Stomach smooth muscle (tissue), 2 donors: ENCODE results near the gene SLC24A4.

Source experiments
- H3K27ac ChIP-seq: one replicate; pipeline ENCODE4 v1.7.0; 2013; ENCODE audit warnings: mild to moderate bottlenecking, low read length, inconsistent platforms
- H3K27me3 ChIP-seq, 2 donors: one replicate each; pipeline ENCODE4 v1.7.0; 2013; ENCODE audit warnings: low read length in 2 of 2; ENCODE audit not compliant: insufficient read depth in 2 of 2, control insufficient read depth in 1 of 2
- H3K36me3 ChIP-seq, 2 donors: one replicate each; pipeline ENCODE4 v1.7.0; 2013; ENCODE audit warnings: low read length in 2 of 2; ENCODE audit not compliant: control insufficient read depth in 2 of 2, insufficient read depth in 2 of 2
- H3K4me1 ChIP-seq: one replicate; pipeline ENCODE4 v1.7.0; 2013; ENCODE audit warnings: low read length; ENCODE audit not compliant: control insufficient read depth, insufficient read depth
- H3K4me3 ChIP-seq, 2 donors: one replicate each; pipeline ENCODE4 v1.7.0; 2013; ENCODE audit warnings: low read length in 2 of 2
- H3K9ac ChIP-seq, 2 donors: one replicate each; pipeline ENCODE4 v1.7.0; 2013; ENCODE audit warnings: low read length in 2 of 2, mild to moderate bottlenecking in 1 of 2
- H3K9me3 ChIP-seq, 2 donors: one replicate each; pipeline ENCODE4 v1.7.0; 2013; ENCODE audit warnings: low read length in 2 of 2; ENCODE audit not compliant: control insufficient read depth in 2 of 2
- donor health status: healthy.
- donor health status: Pancreatic carcinoma.

The SLC24A4 gene

GRCh38 chr14:92369097-92369496 is 46.1 kb downstream of the SLC24A4 start:
- Histone ChIP-seq H3K9ac (no peak overlapping the region), H3K36me3 (no peaks in the 10 kb centered on the region), H3K9me3 (no peaks in the 10 kb centered on the region), H3K4me1 (no peaks in the 10 kb centered on the region), H3K4me3 (no peak overlapping the region), H3K27me3 (peaks cover 0 to 8% of the 10 kb centered on the region in 2 donors), H3K27ac (no peak overlapping the region)

DNA sequence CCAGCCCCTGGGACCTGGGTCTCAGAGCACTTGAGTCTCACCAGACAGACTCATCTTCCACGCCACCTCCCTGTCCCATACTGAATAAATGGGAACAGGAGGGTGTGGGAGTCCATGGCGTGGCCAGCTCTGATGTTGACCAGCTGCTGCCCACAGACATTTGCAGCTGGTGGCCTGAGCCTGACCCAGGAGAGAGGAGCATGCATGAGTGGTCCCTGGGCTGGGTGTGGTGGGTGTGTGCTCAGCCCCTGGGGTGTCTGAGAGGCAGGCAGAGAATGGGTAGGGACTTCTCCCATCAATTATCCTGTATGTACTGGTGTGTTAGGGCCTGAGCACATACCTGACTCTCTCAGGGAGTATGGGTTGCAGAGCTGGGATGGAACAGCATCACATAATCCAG is 49.3 kb downstream of the SLC24A4 start:
- H3K9me3 ChIP-seq: no peaks in the 10 kb centered on the region
- no peaks in the 10 kb centered on the region for H3K4me1 ChIP-seq
- no peak overlapping the region for H3K27ac ChIP-seq
- H3K36me3 ChIP-seq: no peaks in the 10 kb centered on the region
- no peak overlapping the region for H3K9ac ChIP-seq
- H3K4me3 ChIP-seq: no peak overlapping the region
- H3K27me3 ChIP-seq: no peaks in the 10 kb centered on the region

DNA sequence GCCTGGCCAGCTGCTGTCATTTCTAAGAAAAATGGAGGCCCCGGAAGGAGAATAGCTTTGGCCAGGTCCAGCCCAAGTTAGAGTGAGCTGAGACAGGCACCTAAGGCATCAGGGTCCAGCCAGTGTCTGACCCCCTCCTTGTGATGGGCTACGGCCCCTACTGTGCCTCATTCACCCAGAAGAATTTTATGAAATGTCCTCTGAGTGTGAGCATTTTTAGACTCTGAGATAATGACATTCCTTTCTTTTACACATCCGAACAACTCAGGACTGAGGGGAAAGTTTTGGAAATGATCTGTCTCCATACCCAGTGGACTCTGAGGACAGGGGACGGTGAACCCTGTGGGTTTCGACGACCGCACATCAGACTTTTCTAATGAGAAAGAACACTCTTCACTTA is 50.4 kb downstream of the SLC24A4 start:
- no peaks in the 10 kb centered on the region for H3K9me3 ChIP-seq
- no peaks in the 10 kb centered on the region for H3K4me1 ChIP-seq
- H3K4me3 ChIP-seq: no peak overlapping the region
- no peaks in the 10 kb centered on the region for H3K36me3 ChIP-seq
- no peak overlapping the region for H3K9ac ChIP-seq
- H3K27me3 ChIP-seq: no peaks in the 10 kb centered on the region
- H3K27ac ChIP-seq: no peak overlapping the region

DNA sequence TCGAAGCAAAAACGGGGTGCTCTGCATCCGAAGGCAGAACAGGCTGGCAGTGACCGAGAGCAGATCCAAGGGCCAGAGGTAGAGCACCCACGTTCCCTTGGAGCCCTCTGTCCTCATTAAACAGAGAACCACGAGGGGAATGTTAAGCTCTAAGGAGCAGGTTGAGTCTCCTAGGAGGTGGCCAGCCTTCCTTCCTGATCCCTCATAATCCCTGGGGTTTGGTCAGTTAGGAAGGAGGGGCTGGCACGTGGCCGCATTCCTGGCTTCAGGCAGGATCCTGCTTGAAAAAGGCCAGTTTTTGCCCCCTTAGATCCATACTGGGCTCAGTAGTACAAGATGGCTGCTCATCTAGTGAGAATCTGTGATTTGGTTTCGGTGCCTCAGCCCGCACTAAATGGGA is 57.2 kb downstream of the SLC24A4 start:
- Histone ChIP-seq H3K9me3 (no peaks in the 10 kb centered on the region), H3K9ac (no peak overlapping the region), H3K27ac (no peak overlapping the region)

GRCh38 chr14:92380582-92380981 is 57.6 kb downstream of the SLC24A4 start:
- Histone ChIP-seq H3K27me3 (no peaks in the 10 kb centered on the region), H3K4me3 (no peak overlapping the region), H3K9me3 (no peaks in the 10 kb centered on the region), H3K9ac (no peak overlapping the region), H3K4me1 (peaks cover 3% of the 10 kb centered on the region), H3K27ac (no peak overlapping the region), H3K36me3 (no peaks in the 10 kb centered on the region)

More for the DNA sequence above, 57.2 kb downstream of the SLC24A4 start:
- Histone ChIP-seq H3K4me3 (no peak overlapping the region), H3K4me1 (peaks cover 3% of the 10 kb centered on the region), H3K36me3 (no peaks in the 10 kb centered on the region), H3K27me3 (no peaks in the 10 kb centered on the region)

- Histone ChIP-seq H3K36me3 (no peaks in the 10 kb centered on the region), H3K27me3 (no peaks in the 10 kb centered on the region), H3K4me3 (no peak overlapping the region), H3K9me3 (no peaks in the 10 kb centered on the region), H3K27ac (no peak overlapping the region), H3K9ac (no peak overlapping the region), H3K4me1 (peaks cover 3% of the 10 kb centered on the region)
Measured at GRCh38 chr14:92382677-92383076, 59.7 kb downstream of the SLC24A4 start.

- no peak overlapping the region for H3K4me3 ChIP-seq
- H3K9me3 ChIP-seq: no peaks in the 10 kb centered on the region
- H3K27me3 ChIP-seq: no peaks in the 10 kb centered on the region
- H3K36me3 ChIP-seq: no peaks in the 10 kb centered on the region
- H3K27ac ChIP-seq: no peak overlapping the region
- H3K4me1 ChIP-seq: peaks cover 3% of the 10 kb centered on the region
- H3K9ac ChIP-seq: no peak overlapping the region
Measured at GRCh38 chr14:92383805-92384204, 60.8 kb downstream of the SLC24A4 start.

DNA sequence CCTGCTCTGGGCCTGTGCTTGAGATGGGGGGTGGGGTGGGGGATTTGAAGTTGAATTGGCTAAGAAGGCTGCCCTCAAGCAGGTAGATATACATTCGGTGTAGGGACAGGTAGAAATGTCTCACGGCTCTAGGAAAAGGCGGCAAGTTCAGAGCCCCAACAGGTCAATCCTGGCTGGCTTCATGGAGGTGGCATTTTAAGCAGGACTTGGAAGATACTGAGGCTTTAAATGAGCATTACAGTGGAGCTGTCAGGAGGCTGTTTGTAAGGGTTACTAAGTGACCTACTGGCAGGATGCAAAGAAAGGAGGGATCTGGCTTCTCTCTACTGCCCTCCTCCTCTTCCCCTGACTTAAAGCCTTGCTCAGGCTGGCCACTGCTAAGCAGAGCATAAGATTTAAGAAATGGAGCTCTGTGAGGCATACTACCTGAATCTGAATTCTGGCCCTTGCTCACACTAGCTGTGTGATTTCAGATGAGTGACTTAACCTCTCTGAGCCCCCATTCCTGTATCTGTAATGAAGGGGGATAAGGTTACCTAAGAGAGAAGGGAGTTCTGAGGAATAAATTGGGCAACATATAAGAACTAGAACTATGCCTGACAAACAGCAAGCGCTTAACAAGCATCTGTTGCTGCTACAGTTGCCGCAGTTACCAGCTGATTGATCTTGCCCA is 61.6 kb downstream of the SLC24A4 start:
- Histone ChIP-seq H3K4me3 (no peak overlapping the region), H3K27ac (no peak overlapping the region), H3K9ac (no peak overlapping the region), H3K36me3 (no peaks in the 10 kb centered on the region), H3K9me3 (no peaks in the 10 kb centered on the region), H3K4me1 (peaks cover 3% of the 10 kb centered on the region), H3K27me3 (no peaks in the 10 kb centered on the region)

DNA sequence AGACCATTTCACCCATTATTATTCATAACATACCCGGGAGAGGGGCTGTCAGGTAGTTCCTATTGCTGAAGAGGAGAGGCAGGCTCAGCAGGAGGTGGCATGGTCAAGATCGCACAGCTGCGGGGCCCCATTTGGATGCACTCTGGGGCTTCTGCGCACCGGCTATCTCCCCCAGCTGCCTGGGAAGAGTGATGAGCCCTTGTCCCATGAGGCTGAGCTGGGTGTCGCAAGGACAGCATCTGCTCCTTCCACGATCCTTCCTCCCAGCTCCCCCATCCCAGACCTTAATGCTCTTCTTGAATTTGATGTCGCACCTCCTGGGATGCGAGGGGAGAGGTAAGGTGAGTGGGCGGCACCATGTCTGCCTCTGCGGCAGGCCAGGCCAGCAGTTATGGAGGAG is 62.6 kb downstream of the SLC24A4 start:
- Histone ChIP-seq H3K4me1 (peaks cover 3% of the 10 kb centered on the region), H3K27me3 (no peaks in the 10 kb centered on the region), H3K9me3 (peaks cover 0 to 1% of the 10 kb centered on the region in 2 donors), H3K36me3 (no peaks in the 10 kb centered on the region), H3K9ac (no peak overlapping the region), H3K4me3 (no peak overlapping the region), H3K27ac (no peak overlapping the region)

DNA sequence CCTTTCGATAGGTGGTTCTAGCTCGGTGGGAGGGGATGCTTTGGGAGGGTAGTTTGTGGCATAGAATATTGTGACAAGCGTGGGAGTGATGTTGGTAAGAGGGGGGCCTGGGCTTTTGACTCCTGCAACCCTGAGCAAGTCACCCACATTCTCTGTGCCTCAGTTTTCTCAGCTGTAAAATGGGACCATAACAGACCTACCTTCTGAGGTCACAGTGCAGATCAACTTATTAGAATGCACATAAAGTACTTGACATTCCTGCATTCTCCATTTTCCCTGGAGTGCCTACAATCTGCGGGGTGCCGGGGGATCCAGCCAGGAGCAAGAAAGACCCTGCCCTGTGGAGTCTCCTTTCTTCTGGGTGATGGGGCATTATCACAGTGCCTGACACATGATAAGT is 63.2 kb downstream of the SLC24A4 start:
- Histone ChIP-seq H3K4me1 (peaks cover 3% of the 10 kb centered on the region), H3K4me3 (no peak overlapping the region), H3K9me3 (peaks cover 0 to 6% of the 10 kb centered on the region in 2 donors), H3K27ac (no peak overlapping the region), H3K9ac (no peak overlapping the region), H3K27me3 (no peaks in the 10 kb centered on the region), H3K36me3 (no peaks in the 10 kb centered on the region)

GRCh38 chr14:92386637-92387036 is 63.7 kb downstream of the SLC24A4 start:
- no peaks in the 10 kb centered on the region for H3K36me3 ChIP-seq
- H3K27ac ChIP-seq: no peak overlapping the region
- no peaks in the 10 kb centered on the region for H3K27me3 ChIP-seq
- peaks cover 3% of the 10 kb centered on the region for H3K4me1 ChIP-seq
- H3K9ac ChIP-seq: no peak overlapping the region
- no peak overlapping the region for H3K4me3 ChIP-seq
- peaks cover 0 to 6% of the 10 kb centered on the region in 2 donors for H3K9me3 ChIP-seq
